Activated CD8-positive, alpha-beta T cell treated with anti-CD3 and anti-CD28 coated beads for 36 hours (primary cell): ENCODE data around the gene TRAFD1. TPM values are rescaled to one million over a fixed set of nuclear protein-coding genes. Genes with fewer than 3 reads are reported as not detected.

ENCODE experiments used
- ATAC-seq: fragments of 200-7000 bp; cut with Tn5 transposase; one replicate; pipeline ENCODE4 v1.10.0; 2021; ENCODE audit warnings: mild to moderate bottlenecking, moderate library complexity
- CTCF ChIA-PET: fragments of 350-600 bp; sonication (Branson Sonifier 250); formaldehyde crosslinking; loops from one replicate; lab custom pipeline; 2021; ENCODE audit warnings: antibody characterized with exemption; lab: Charles Lee
- POLR2A ChIA-PET: fragments of 350-600 bp; sonication (Branson Sonifier 250); formaldehyde crosslinking; loops from one replicate; lab custom pipeline; 2021; ENCODE audit warnings: antibody characterized with exemption; lab: Charles Lee
- DNase-seq: peaks from one replicate; pipeline ENCODE4 v3.0.0-alpha.2; 2020
- H3K27ac Mint-ChIP-seq: one replicate; pipeline ENCODE4 v1.8.0; 2021; ENCODE audit warnings: mild to moderate bottlenecking, mixed read lengths
- H3K27me3 Mint-ChIP-seq: one replicate; pipeline ENCODE4 v1.8.0; 2021; ENCODE audit warnings: mixed read lengths
- H3K36me3 Mint-ChIP-seq: one replicate; pipeline ENCODE4 v1.8.0; 2021; ENCODE audit warnings: low read depth, mixed read lengths
- H3K4me1 Mint-ChIP-seq: one replicate; pipeline ENCODE4 v1.8.0; 2021; ENCODE audit warnings: low read depth, mixed read lengths
- H3K4me3 Mint-ChIP-seq: one replicate; pipeline ENCODE4 v1.8.0; 2021; ENCODE audit warnings: mild to moderate bottlenecking, moderate library complexity, mixed read lengths
- H3K9me3 Mint-ChIP-seq: one replicate; pipeline ENCODE4 v1.8.0; 2021; ENCODE audit warnings: mixed read lengths
- CTCF ChIP-seq: fragments of 200-600 bp; IDR thresholded peaks from one replicate; pipeline ENCODE4 v1.8.0; 2022; ENCODE audit warnings: antibody characterized with exemption, mild to moderate bottlenecking
- intact Hi-C: fragments of 100-400 bp; cut with micrococcal nuclease; formaldehyde crosslinking; loops from one replicate; pipeline ENCODE4 v1.10.0; 2022
- total RNA-seq, 2 experiments: library from RNA; stranded (reverse); gene quantifications; one replicate each; pipeline ENCODE4 v1.2.3, GENCODE V29; 2021

TRAFD1 gene
- total RNA-seq, 2 experiments from 2014 or later = 34.6 to 35.8 TPM

- CTCF ChIA-PET = no interaction called here
- intact Hi-C loops = no loop called here
- ATAC-seq = no peak
Observed at GRCh38 chr12:112167718-112168525, 42.6 kb downstream of the TRAFD1 start.

GRCh38 chr12:112168561-112168971 lies 43.2 kb downstream of the TRAFD1 start:
- Mint-ChIP-seq H3K27ac (no peak overlapping the region), H3K36me3 (no peaks in the 10 kb centered on the region), H3K4me3 (no peak overlapping the region), H3K4me1 (no peaks in the 10 kb centered on the region), H3K9me3 (no peaks in the 10 kb centered on the region), H3K27me3 (no peaks in the 10 kb centered on the region)
- no peak for ATAC-seq
- no peak for DNase-seq
- TF ChIP-seq CTCF = no peak
- POLR2A ChIA-PET = no interaction called here
- CTCF ChIA-PET = no interaction called here
- intact Hi-C loops = no loop called here

More at GRCh38 chr12:112167718-112168525, 42.6 kb downstream of the TRAFD1 start:
- no peaks in the 10 kb centered on the region for H3K27me3 Mint-ChIP-seq
- no peak overlapping the region for H3K27ac Mint-ChIP-seq
- H3K36me3 Mint-ChIP-seq = no peaks in the 10 kb centered on the region
- H3K4me3 Mint-ChIP-seq = no peak overlapping the region
- no peak for DNase-seq
- H3K4me1 Mint-ChIP-seq = no peaks in the 10 kb centered on the region
- TF ChIP-seq CTCF = no peak
- H3K9me3 Mint-ChIP-seq = no peaks in the 10 kb centered on the region
- POLR2A ChIA-PET = interaction anchor here (0.5 kb wide), 1 partner anchor 116 kb away, joined by 3 read pairs; no protein-coding TSS in a partner anchor

GRCh38 chr12:112169161-112169872 lies 44.0 kb downstream of the TRAFD1 start:
- DNase-seq (no peak), ATAC-seq (no peak)
- POLR2A ChIA-PET = no interaction called here
- Mint-ChIP-seq H3K4me1 (no peaks in the 10 kb centered on the region), H3K36me3 (no peaks in the 10 kb centered on the region), H3K27me3 (no peaks in the 10 kb centered on the region), H3K9me3 (no peaks in the 10 kb centered on the region), H3K27ac (no peak overlapping the region), H3K4me3 (no peak overlapping the region)
- CTCF ChIA-PET = interaction anchor here (0.6 to 1.4 kb wide), 4 partner anchors 21 to 600 kb away, joined by 3 read pairs; no protein-coding TSS in a partner anchor
- no peak for TF ChIP-seq CTCF
- intact Hi-C loops = no loop called here

GRCh38 chr12:112169966-112170365 lies 44.6 kb downstream of the TRAFD1 start:
- TF ChIP-seq CTCF = no peak
- intact Hi-C loops = no loop called here
- Mint-ChIP-seq H3K27ac (peak overlapping the region; percentile 30), H3K9me3 (no peaks in the 10 kb centered on the region), H3K4me3 (no peak overlapping the region), H3K36me3 (no peaks in the 10 kb centered on the region), H3K4me1 (no peaks in the 10 kb centered on the region), H3K27me3 (no peaks in the 10 kb centered on the region)
- no peak for ATAC-seq
- POLR2A ChIA-PET = no interaction called here
- no peak for DNase-seq
- CTCF ChIA-PET = interaction anchor here (0.6 to 1.4 kb wide), 4 partner anchors 22 to 600 kb away, joined by 3 read pairs; no protein-coding TSS in a partner anchor
